Measurements from ENCODE around the gene RTP2.

Gene RTP2

GRCh38 chr3:187665764-187666402 is 36.5 kb downstream of the RTP2 start:
- no peak for DNase-seq

- DNase-seq, result no peak
These were observed 37.3 kb downstream of the RTP2 start for GRCh38 chr3:187665010-187665409.

- DNase-seq, result no peak
These were observed 39.4 kb downstream of the RTP2 start for GRCh38 chr3:187662848-187663409.

- no peak for DNase-seq
These were observed 41.1 kb downstream of the RTP2 start for GRCh38 chr3:187661267-187661666.

GRCh38 chr3:187651282-187651681 is 51.1 kb downstream of the RTP2 start:
- no peak for DNase-seq

Data from CD4-positive, alpha-beta T cell treated with Interleukin-6 for 4 hours (primary cell).